Fibroblast of mammary gland (primary cell): ENCODE results near the gene HTR2B.
"Not testable (repeated sequence)": the region's sequence is repeated elsewhere in the genome, so short reads cannot be mapped to it uniquely, and the experiment has no call there.

Experiments
- DNase-seq: peaks from one replicate; pipeline ENCODE4 v3.0.0-alpha.2; 2010; ENCODE audit warnings: low read depth
- H3K4me3 ChIP-seq: 2 replicates; pipeline ENCODE4 v1.5.1; 2011; ENCODE audit warnings: low read depth, mild to moderate bottlenecking, low read length, moderate library complexity; ENCODE audit not compliant: control insufficient read depth
- TF ChIP-seq, protein P1 (sequence below): conservative IDR thresholded peaks from 2 replicates; pipeline ENCODE4 v1.5.1; 2011; ENCODE audit warnings: low read depth, low read length, inconsistent platforms; ENCODE audit not compliant: control insufficient read depth, insufficient read depth

The HTR2B gene

DNA sequence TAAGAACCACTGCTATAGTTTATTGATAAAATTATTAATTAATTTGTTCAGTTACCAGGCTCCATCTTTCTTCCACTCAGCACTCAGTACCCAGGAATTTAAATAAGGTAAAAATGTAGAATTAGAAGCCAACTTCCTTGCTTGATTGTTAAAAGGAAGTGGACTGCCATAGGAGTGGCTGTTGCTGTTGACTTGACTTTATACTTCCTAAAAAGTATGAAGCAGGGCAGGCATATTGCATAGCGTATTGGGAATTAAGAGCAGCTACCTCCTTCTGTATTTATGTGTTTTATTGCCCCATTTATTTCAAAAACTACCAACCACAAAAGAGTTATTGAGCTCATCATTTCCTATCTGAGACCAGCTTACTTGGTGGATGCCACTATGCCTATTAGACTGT is 40.3 kb downstream of the HTR2B start:
- TF ChIP-seq, protein P1, sequence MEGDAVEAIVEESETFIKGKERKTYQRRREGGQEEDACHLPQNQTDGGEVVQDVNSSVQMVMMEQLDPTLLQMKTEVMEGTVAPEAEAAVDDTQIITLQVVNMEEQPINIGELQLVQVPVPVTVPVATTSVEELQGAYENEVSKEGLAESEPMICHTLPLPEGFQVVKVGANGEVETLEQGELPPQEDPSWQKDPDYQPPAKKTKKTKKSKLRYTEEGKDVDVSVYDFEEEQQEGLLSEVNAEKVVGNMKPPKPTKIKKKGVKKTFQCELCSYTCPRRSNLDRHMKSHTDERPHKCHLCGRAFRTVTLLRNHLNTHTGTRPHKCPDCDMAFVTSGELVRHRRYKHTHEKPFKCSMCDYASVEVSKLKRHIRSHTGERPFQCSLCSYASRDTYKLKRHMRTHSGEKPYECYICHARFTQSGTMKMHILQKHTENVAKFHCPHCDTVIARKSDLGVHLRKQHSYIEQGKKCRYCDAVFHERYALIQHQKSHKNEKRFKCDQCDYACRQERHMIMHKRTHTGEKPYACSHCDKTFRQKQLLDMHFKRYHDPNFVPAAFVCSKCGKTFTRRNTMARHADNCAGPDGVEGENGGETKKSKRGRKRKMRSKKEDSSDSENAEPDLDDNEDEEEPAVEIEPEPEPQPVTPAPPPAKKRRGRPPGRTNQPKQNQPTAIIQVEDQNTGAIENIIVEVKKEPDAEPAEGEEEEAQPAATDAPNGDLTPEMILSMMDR = no peak
- no peak overlapping the region for H3K4me3 ChIP-seq
- no peak for DNase-seq

DNA sequence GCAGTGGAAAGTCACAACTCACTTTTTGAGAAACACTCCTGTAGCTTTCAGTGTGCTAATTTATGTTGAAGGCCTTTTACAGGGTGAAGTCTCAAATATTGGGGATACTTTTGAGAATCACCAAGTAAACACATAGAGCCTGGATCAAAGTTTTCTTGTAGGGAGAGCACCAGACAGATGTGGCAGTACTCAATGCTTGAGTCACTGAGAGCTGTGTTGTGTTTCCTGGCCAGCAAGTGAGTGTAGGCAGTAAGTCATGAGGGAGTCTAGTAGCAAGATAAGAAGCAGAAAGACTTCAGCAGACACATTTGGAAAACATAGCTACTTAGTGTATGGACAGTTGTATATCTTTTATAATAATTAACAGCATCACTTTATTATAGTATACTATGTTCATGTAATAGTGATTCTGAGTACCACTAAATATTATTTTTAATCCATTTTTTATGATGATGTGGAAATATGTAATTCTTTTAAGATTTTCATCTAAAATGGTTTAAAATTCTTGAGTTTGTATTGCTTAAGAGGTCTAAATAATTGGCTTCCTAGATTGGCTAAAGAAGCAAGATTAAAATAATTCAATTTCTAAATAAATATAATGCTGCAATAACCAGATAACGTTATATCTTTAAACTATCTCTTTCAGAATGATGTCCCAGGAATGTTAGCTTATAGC is 55.3 kb downstream of the HTR2B start:
- TF ChIP-seq, protein P1 = no peak
- peak; percentile 57 for DNase-seq
- no peak overlapping the region for H3K4me3 ChIP-seq

DNA sequence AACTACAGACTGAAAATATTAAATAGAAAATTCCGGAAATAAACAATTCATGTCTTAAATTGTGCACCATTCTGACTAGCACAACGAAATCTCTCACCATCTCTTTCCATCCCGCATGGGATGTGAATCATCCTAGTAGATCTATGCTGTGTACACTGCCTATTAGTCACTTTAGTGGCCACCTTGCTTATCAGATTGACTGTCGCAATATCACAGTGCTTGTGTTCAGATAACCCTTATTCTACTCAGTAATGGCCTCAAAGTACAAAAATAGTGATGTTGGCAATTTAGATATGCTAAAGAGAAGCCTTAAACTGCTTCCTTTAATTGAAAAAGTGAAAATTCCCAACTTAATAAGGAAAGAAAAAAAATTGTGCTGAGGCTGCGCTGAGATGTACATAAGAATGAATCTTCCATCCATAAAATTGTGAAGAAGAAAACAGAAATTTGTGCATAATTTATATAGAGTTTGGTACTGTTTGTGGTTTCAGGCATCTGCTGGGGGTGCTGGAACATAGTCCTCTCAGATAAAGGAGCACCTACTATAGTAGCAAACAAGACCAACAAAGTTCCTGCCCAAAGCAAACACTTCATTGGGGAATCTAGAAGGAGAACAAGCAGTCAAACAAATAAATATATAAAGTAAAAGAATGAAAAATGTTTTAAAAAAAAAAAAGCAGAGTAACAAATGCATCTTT is 56.2 kb downstream of the HTR2B start:
- DNase-seq = peak; percentile 56
- TF ChIP-seq, protein P1 = no peak

DNA sequence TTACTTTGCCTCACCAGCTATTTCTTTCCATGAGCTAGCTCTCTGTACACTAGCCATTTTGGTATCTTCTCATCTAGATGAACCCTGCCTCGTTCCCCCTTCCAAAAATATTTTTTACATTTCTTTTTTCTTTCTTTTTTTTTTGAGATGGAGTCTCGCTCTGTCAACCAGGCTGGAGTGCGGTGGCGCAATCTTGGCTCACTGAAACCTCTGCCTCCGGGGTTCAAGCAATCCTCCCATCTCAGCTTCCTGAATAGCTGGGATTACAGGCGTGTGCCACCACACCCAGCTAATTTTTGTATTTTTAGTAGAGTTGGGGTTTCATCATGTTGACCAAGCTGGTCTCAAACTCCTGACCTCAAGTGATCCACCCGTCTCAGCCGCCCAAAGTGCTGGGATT is 57.3 kb downstream of the HTR2B start:
- not testable (repeated sequence) for H3K4me3 ChIP-seq, DNase-seq

More for the DNA sequence above, 56.2 kb downstream of the HTR2B start:
- no peak overlapping the region for H3K4me3 ChIP-seq

DNA sequence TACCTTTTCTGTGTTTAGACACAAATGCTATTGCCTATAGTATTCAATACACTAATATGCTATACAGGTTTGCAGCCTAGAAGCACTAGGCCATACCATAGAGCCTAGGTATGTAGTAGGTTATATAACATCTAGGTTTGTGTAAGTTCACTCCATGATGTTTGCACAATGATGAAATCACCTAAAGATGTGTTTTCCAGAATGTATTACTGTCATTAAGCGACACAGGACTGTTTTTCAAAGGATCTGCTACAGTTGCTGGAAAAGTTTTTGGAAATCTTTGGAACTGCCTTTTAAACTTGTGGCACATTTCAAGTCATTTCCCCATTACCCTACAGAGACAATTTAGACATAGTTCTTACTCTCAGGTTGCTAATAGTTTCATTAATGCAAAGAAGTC is 58.9 kb downstream of the HTR2B start:
- no peak for DNase-seq
- TF ChIP-seq, protein P1 = no peak
- no peak overlapping the region for H3K4me3 ChIP-seq

DNA sequence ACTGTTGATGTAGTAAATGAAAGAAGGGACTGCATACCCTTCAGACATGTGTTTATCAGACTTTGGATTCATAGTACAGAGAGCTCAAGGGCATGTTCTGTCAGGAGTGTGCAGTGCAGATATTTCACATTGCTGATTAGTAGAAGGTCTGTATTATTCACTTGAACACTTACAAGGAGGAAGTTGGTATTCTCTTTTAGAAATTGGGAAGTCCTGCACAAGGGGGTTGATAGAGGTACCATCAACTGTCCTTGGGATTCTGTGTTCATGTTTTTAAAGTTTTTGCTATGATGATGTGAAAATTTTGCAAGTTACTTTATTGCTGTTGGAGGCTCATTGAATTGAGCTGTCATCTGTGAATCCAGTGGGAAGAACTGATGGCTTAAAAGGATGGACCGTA is 61.5 kb downstream of the HTR2B start:
- no peak overlapping the region for H3K4me3 ChIP-seq
- DNase-seq = no peak
- TF ChIP-seq, protein P1 = no peak

DNA sequence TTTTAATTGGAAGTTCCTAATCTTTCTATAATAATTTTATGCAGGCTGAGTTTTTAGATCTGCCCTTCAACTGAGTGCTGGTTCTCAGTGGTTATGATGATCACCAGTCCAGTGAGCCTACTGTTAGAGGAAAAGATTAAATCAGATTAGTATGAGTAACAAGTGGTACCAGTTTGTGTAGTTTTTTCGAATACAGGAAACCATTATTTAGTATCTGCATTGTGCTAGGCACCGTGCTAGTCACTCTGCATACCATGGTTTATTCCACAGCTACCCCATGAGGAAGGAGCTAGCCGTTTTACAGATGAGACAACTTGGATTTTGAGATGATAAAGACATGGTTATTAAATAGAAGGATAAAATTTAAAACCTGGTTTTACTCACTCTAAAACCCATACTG is 62.1 kb downstream of the HTR2B start:
- H3K4me3 ChIP-seq = no peak overlapping the region

More for the DNA sequence above, 62.1 kb downstream of the HTR2B start:
- no peak for DNase-seq
- TF ChIP-seq, protein P1 = no peak
